ENCODE results near the gene NACC2. TPM values are rescaled to one million over a fixed set of nuclear protein-coding genes. Genes with fewer than 3 reads are reported as not detected.

The NACC2 gene
- total and polyA plus RNA-seq, 2 donors (not counting 1 experiment from before 2014, with no cell fraction given), result 12.3 to 18.2 TPM

DNA sequence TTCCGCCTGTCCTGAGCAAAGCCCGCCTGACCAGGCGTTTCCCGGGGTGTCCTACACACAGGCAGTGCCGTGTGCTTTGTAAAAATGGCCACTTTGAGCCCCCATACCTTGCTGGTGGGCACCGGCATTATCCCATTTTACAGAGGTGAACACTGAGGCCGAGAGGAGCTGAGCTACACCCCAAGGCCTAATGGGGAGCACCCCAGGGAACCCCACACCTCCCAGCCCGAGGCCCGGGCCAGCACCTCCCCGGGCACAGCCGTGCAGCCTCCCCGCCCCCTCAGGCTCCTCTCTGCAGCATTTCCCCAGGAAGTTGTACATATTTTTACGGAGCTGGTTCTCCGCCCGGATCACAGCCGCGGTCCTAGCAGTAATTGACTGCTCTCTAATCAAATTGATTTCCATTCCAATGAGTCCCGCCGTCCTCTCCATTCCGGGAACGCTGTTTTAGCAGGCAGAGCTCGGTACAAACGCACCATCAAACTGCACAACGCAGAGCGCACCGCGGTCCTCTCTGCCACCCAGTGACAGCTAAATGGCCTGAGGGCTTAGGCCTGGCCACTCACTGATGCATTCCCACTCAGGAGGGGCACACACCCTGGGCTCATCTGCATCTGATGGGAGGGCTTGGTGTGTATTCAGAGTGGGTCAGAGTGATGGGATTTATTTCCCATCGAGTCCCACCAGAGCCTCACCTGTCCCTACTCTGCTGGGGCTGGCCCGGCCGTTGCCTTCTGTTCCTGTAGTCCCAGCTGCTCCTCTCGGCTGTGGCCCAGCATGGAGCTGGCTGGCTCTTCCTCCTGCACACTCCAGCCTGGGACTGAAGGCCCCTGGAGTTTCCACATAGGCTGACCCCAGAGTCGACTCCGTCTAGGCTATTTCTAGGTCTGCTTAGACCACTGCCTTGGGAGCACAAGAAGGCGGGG is 97.7 kb downstream of the NACC2 start:
- TF ChIP-seq, protein P1, sequence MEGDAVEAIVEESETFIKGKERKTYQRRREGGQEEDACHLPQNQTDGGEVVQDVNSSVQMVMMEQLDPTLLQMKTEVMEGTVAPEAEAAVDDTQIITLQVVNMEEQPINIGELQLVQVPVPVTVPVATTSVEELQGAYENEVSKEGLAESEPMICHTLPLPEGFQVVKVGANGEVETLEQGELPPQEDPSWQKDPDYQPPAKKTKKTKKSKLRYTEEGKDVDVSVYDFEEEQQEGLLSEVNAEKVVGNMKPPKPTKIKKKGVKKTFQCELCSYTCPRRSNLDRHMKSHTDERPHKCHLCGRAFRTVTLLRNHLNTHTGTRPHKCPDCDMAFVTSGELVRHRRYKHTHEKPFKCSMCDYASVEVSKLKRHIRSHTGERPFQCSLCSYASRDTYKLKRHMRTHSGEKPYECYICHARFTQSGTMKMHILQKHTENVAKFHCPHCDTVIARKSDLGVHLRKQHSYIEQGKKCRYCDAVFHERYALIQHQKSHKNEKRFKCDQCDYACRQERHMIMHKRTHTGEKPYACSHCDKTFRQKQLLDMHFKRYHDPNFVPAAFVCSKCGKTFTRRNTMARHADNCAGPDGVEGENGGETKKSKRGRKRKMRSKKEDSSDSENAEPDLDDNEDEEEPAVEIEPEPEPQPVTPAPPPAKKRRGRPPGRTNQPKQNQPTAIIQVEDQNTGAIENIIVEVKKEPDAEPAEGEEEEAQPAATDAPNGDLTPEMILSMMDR (conservative IDR thresholded peaks at IDR 0.05 in 1 of 2, IDR thresholded peaks at IDR 0.05 in 1 of 2; ENCODE audit: low read depth in 1 of 2, low read length in 2 of 2), result no peak
- no peak for TF ChIP-seq EZH2 (IDR thresholded peaks at IDR 0.05; ENCODE audit: low read length, missing control alignments)
- no peak overlapping the region for H3K27ac ChIP-seq (ENCODE audit: insufficient read depth, low read length)
- H4K20me1 ChIP-seq (ENCODE audit: control insufficient read depth, extremely low read depth, insufficient read depth, low read length), result no peaks in the 10 kb centered on the region
- no peaks in the 10 kb centered on the region for H3K9me3 ChIP-seq (ENCODE audit: control insufficient read depth, insufficient read depth, low read depth, low read length)
- no peak overlapping the region for H3K4me3 ChIP-seq (replicated peaks in 1 of 4; ENCODE audit: control extremely low read depth in 1 of 4, insufficient read depth in 1 of 4, low read depth in 3 of 4, low read length in 4 of 4)
- no peak overlapping the region for H2AFZ ChIP-seq (ENCODE audit: low read length)
- no peaks in the 10 kb centered on the region for H3K27me3 ChIP-seq (ENCODE audit: control insufficient read depth, insufficient read depth, low read length)
- no peaks in the 10 kb centered on the region for H3K79me2 ChIP-seq (ENCODE audit: control insufficient read depth, insufficient read depth, low read length)
- H3K4me1 ChIP-seq (ENCODE audit: control insufficient read depth, extremely low read depth, insufficient read depth, low read length), result peaks cover 7% of the 10 kb centered on the region
- no peak overlapping the region for H3K9ac ChIP-seq (ENCODE audit: insufficient read depth, low read length)
- H3K4me2 ChIP-seq (ENCODE audit: extremely low read depth, insufficient read depth, low read length), result no peak overlapping the region
- no peaks in the 10 kb centered on the region for H3K36me3 ChIP-seq (ENCODE audit: control insufficient read depth, insufficient read depth, low read length)
- DNase-seq (ENCODE audit: low read depth in 2 of 2), result no peak

DNA sequence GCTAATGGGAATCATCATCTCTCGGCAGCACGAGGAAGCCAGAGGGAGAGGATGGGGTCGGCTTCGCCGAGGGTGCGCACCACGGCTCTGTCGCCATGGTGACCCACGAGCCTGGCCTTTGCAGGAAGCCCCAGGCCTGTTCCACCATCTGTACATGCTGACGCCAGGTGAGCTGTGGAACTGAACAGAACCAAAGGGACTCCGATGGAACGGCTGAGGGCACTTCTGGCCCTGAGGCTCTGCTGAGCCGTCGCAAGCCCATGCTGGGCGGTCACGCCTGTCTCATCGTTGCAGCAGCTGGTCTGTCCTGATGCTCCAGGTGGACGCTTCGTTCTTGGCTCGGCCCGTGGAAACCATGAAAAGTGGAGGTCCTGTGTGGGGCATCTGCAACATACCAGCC is 99.3 kb downstream of the NACC2 start:
- Histone ChIP-seq H3K4me1 (ENCODE audit: control insufficient read depth, extremely low read depth, insufficient read depth, low read length) (peaks cover 9% of the 10 kb centered on the region), H3K4me3 (replicated peaks in 1 of 4; ENCODE audit: control extremely low read depth in 1 of 4, insufficient read depth in 1 of 4, low read depth in 3 of 4, low read length in 4 of 4) (no peak overlapping the region), H3K4me2 (ENCODE audit: extremely low read depth, insufficient read depth, low read length) (no peak overlapping the region), H3K27ac (ENCODE audit: insufficient read depth, low read length) (no peak overlapping the region), H3K9me3 (ENCODE audit: control insufficient read depth, insufficient read depth, low read depth, low read length) (no peaks in the 10 kb centered on the region), H4K20me1 (ENCODE audit: control insufficient read depth, extremely low read depth, insufficient read depth, low read length) (no peaks in the 10 kb centered on the region), H3K9ac (ENCODE audit: insufficient read depth, low read length) (no peak overlapping the region), H3K27me3 (ENCODE audit: control insufficient read depth, insufficient read depth, low read length) (no peaks in the 10 kb centered on the region), H3K36me3 (ENCODE audit: control insufficient read depth, insufficient read depth, low read length) (no peaks in the 10 kb centered on the region), H2AFZ (ENCODE audit: low read length) (no peak overlapping the region), H3K79me2 (ENCODE audit: control insufficient read depth, insufficient read depth, low read length) (no peaks in the 10 kb centered on the region)
- TF ChIP-seq EZH2 (IDR thresholded peaks at IDR 0.05; ENCODE audit: low read length, missing control alignments), result no peak
- TF ChIP-seq, protein P1 (conservative IDR thresholded peaks at IDR 0.05 in 1 of 2, IDR thresholded peaks at IDR 0.05 in 1 of 2; ENCODE audit: low read depth in 1 of 2, low read length in 2 of 2), result no peak
- no peak for DNase-seq (ENCODE audit: low read depth in 2 of 2)

DNA sequence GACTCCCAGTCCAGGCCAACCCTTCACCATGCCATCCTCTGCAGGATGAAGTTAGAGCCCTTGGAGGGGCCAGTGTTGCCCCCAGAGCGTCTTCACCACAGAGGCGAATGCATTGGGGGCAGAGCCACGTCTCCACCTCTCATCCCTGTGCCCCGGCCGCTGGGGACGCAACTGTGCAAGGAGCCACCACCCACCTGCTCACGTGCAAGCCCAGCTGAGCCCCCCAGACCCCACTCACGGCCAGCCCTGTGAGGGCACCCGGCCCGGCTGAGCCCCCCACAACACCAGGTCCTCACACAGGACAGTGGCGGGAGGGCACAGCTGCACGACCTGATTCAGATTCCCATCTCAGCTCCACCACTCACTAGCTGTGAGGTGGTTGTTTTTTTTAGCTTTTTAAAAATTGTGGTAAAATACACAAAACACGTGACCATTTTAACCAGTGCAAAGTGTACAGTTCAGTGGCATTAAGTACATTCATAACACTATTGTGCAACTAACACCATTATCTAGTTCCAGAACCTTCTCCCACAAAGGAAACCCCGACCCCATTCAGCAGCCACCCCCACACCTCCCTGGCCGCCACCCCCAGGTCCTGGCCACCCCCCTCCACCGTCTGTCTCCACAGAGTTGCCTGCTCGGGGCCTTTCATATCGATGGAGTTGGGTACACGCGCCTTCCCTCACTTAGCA is 100.4 kb downstream of the NACC2 start:
- Histone ChIP-seq H3K4me1 (ENCODE audit: control insufficient read depth, extremely low read depth, insufficient read depth, low read length) (peaks cover 9% of the 10 kb centered on the region), H3K27ac (ENCODE audit: insufficient read depth, low read length) (no peak overlapping the region), H3K4me2 (ENCODE audit: extremely low read depth, insufficient read depth, low read length) (no peak overlapping the region)

More for the DNA sequence above, 100.4 kb downstream of the NACC2 start:
- TF ChIP-seq EZH2 (IDR thresholded peaks at IDR 0.05; ENCODE audit: low read length, missing control alignments), result no peak
- TF ChIP-seq, protein P1 (conservative IDR thresholded peaks at IDR 0.05 in 1 of 2, IDR thresholded peaks at IDR 0.05 in 1 of 2; ENCODE audit: low read depth in 1 of 2, low read length in 2 of 2), result no peak
- H3K79me2 ChIP-seq (ENCODE audit: control insufficient read depth, insufficient read depth, low read length), result no peaks in the 10 kb centered on the region
- no peak overlapping the region for H2AFZ ChIP-seq (ENCODE audit: low read length)
- peak in 1 of 2 donors; percentile 21 for DNase-seq (ENCODE audit: low read depth in 2 of 2)
- no peaks in the 10 kb centered on the region for H3K36me3 ChIP-seq (ENCODE audit: control insufficient read depth, insufficient read depth, low read length)
- H3K9ac ChIP-seq (ENCODE audit: insufficient read depth, low read length), result no peak overlapping the region
- H3K4me3 ChIP-seq (replicated peaks in 1 of 4; ENCODE audit: control extremely low read depth in 1 of 4, insufficient read depth in 1 of 4, low read depth in 3 of 4, low read length in 4 of 4), result no peak overlapping the region
- H3K9me3 ChIP-seq (ENCODE audit: control insufficient read depth, insufficient read depth, low read depth, low read length), result no peaks in the 10 kb centered on the region
- H3K27me3 ChIP-seq (ENCODE audit: control insufficient read depth, insufficient read depth, low read length), result no peaks in the 10 kb centered on the region
- no peaks in the 10 kb centered on the region for H4K20me1 ChIP-seq (ENCODE audit: control insufficient read depth, extremely low read depth, insufficient read depth, low read length)

Measured in fibroblast of lung (primary cell).